Nephron (organoid): ENCODE data around the gene KRT36.

ENCODE experiments used
- H3K27ac Mint-ChIP-seq, 3 experiments: 2 replicates each; pipeline ENCODE4 v1.8.0; 2020; ENCODE audit warnings: mixed read lengths in 3 of 3, mild to moderate bottlenecking in 2 of 3, moderate library complexity in 1 of 3
- H3K27me3 Mint-ChIP-seq: 2 replicates; pipeline ENCODE4 v1.8.0; 2021; ENCODE audit warnings: low read depth, mild to moderate bottlenecking, moderate library complexity, mixed read lengths
- H3K36me3 Mint-ChIP-seq: 2 replicates; pipeline ENCODE4 v1.8.0; 2020; ENCODE audit warnings: low read depth, mixed read lengths
- H3K4me1 Mint-ChIP-seq: 2 replicates; pipeline ENCODE4 v1.8.0; 2020; ENCODE audit warnings: mixed read lengths
- H3K4me3 Mint-ChIP-seq, 3 experiments: 2 replicates each; pipeline ENCODE4 v1.8.0; 2020; ENCODE audit warnings: mild to moderate bottlenecking in 3 of 3, mixed read lengths in 3 of 3, moderate library complexity in 2 of 3
- H3K9me3 Mint-ChIP-seq: 2 replicates; pipeline ENCODE4 v1.8.0; 2020; ENCODE audit warnings: mixed read lengths
- TF ChIP-seq, protein P1 (sequence below), 3 experiments: fragments of 200-600 bp; sonication (generic); IDR thresholded peaks; one replicate each; pipeline ENCODE4 v1.5.0; 2021; ENCODE audit warnings: antibody characterized with exemption in 3 of 3; ENCODE audit not compliant: unreplicated experiment in 3 of 3

KRT36 gene

DNA sequence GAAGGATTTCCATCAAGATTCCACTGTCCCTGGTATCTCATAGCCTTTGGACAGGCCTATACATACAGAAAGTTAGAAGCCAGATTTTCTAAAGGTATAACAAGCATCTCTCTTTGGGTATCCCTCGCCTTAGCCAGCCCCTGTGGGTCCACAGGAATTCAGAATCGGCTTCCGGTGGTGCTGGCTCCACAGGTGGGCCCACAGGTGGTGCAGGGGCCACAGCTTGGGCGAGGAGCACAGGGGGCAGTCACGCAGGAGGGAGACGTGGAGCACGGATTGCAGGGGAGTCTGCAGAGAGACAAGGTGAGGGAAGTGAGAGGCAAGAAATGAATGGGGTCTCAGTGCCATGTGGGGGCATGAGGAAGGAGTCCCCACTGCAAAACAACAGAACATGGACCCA, 52.5 kb downstream of the KRT36 start:
- peaks cover 17% of the 10 kb centered on the region for H3K4me1 Mint-ChIP-seq
- TF ChIP-seq, protein P1, sequence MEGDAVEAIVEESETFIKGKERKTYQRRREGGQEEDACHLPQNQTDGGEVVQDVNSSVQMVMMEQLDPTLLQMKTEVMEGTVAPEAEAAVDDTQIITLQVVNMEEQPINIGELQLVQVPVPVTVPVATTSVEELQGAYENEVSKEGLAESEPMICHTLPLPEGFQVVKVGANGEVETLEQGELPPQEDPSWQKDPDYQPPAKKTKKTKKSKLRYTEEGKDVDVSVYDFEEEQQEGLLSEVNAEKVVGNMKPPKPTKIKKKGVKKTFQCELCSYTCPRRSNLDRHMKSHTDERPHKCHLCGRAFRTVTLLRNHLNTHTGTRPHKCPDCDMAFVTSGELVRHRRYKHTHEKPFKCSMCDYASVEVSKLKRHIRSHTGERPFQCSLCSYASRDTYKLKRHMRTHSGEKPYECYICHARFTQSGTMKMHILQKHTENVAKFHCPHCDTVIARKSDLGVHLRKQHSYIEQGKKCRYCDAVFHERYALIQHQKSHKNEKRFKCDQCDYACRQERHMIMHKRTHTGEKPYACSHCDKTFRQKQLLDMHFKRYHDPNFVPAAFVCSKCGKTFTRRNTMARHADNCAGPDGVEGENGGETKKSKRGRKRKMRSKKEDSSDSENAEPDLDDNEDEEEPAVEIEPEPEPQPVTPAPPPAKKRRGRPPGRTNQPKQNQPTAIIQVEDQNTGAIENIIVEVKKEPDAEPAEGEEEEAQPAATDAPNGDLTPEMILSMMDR (IDR thresholded peaks at IDR 0.05; ENCODE audit: unreplicated experiment in 3 of 3) = no peak
- H3K36me3 Mint-ChIP-seq = no peaks in the 10 kb centered on the region
- H3K27me3 Mint-ChIP-seq = peaks cover 8% of the 10 kb centered on the region
- no peak overlapping the region for H3K27ac Mint-ChIP-seq
- no peak overlapping the region for H3K4me3 Mint-ChIP-seq
- no peaks in the 10 kb centered on the region for H3K9me3 Mint-ChIP-seq
